Left ventricle myocardium inferior (tissue), 1 donor: Measurements from ENCODE around the gene RIBC1. TPM values are rescaled to one million over a fixed set of nuclear protein-coding genes. Genes with fewer than 3 reads are reported as not detected.
"Not testable (repeated sequence)": the region's sequence is repeated elsewhere in the genome, so short reads cannot be mapped to it uniquely, and the experiment has no call there.

Experiments used
- DNase-seq: peaks from one replicate; pipeline ENCODE4 v3.0.0-alpha.2; 2020
- H3K27ac ChIP-seq: fragments of 200-600 bp; replicated peaks from 2 replicates; pipeline ENCODE4 v1.8.0; 2021
- H3K27me3 ChIP-seq: fragments of 200-600 bp; 2 replicates; pipeline ENCODE4 v1.8.0; 2021; ENCODE audit warnings: low read depth
- H3K36me3 ChIP-seq: fragments of 200-600 bp; 2 replicates; pipeline ENCODE4 v1.8.0; 2021
- H3K4me1 ChIP-seq: fragments of 200-600 bp; 2 replicates; pipeline ENCODE4 v1.8.0; 2021
- H3K4me3 ChIP-seq: fragments of 200-600 bp; 2 replicates; pipeline ENCODE4 v1.8.0; 2021; ENCODE audit warnings: mild to moderate bottlenecking, moderate library complexity
- H3K9me3 ChIP-seq: fragments of 200-600 bp; replicated peaks from 2 replicates; pipeline ENCODE4 v1.8.0; 2021
- CTCF ChIP-seq: fragments of 200-600 bp; IDR thresholded peaks from 2 replicates; pipeline ENCODE4 v1.8.0; 2021; ENCODE audit warnings: antibody characterized with exemption, mild to moderate bottlenecking, borderline replicate concordance
- intact Hi-C: fragments of 100-400 bp; cut with micrococcal nuclease; formaldehyde crosslinking; loops from one replicate; pipeline ENCODE4 v1.11.0; 2022
- total RNA-seq: library from RNA; stranded (reverse); fragmentation: NEBNext Ultra II Directional; extraction: Animal tissue kit (Norgen Biotek cat#: 25700); gene quantifications from one replicate; pipeline ENCODE4 v1.2.1, GENCODE V29; 2021
- donor health status: DM: no; HTN: yes; CAD: no; lungs with severe emphysema.

The RIBC1 gene
- total RNA-seq, 1 donor from 2014 or later: 0.49 TPM

- H3K36me3 ChIP-seq: peaks cover 44% of the 10 kb centered on the region
- intact Hi-C loops: no loop called here
- H3K4me1 ChIP-seq: no peaks in the 10 kb centered on the region
- no peak overlapping the region for H3K27ac ChIP-seq
- H3K27me3 ChIP-seq: no peaks in the 10 kb centered on the region
- no peak overlapping the region for H3K4me3 ChIP-seq
- H3K9me3 ChIP-seq: no peaks in the 10 kb centered on the region
- no peak for DNase-seq
- no peak for TF ChIP-seq CTCF
Observed at GRCh38 chrX:53398216-53398615, 24.5 kb upstream of the RIBC1 start.

- H3K4me1 ChIP-seq: no peaks in the 10 kb centered on the region
- H3K27ac ChIP-seq: no peak overlapping the region
- no peak for TF ChIP-seq CTCF
- intact Hi-C loops: no loop called here
- peaks cover 72% of the 10 kb centered on the region for H3K36me3 ChIP-seq
- no peaks in the 10 kb centered on the region for H3K9me3 ChIP-seq
- no peak overlapping the region for H3K4me3 ChIP-seq
- no peak for DNase-seq
- no peaks in the 10 kb centered on the region for H3K27me3 ChIP-seq
Observed at GRCh38 chrX:53403535-53403934, 19.1 kb upstream of the RIBC1 start.

- intact Hi-C loops: no loop called here
- H3K4me3 ChIP-seq: no peak overlapping the region
- no peaks in the 10 kb centered on the region for H3K27me3 ChIP-seq
- no peaks in the 10 kb centered on the region for H3K4me1 ChIP-seq
- TF ChIP-seq CTCF: no peak
- H3K9me3 ChIP-seq: no peaks in the 10 kb centered on the region
- H3K27ac ChIP-seq: no peak overlapping the region
- no peak for DNase-seq
- peaks cover 65% of the 10 kb centered on the region for H3K36me3 ChIP-seq
Observed at GRCh38 chrX:53412446-53412845, 10.2 kb upstream of the RIBC1 start.

GRCh38 chrX:53420351-53420750 lies 2.3 kb upstream of the RIBC1 start:
- H3K27me3 ChIP-seq, intact Hi-C loops, H3K27ac ChIP-seq, H3K4me3 ChIP-seq, H3K9me3 ChIP-seq, DNase-seq, H3K36me3 ChIP-seq: not testable (repeated sequence)
- peaks cover 24% of the 10 kb centered on the region for H3K4me1 ChIP-seq

GRCh38 chrX:53421125-53421524 lies 1.5 kb upstream of the RIBC1 start:
- Histone ChIP-seq H3K27me3 (no peaks in the 10 kb centered on the region), H3K9me3 (no peaks in the 10 kb centered on the region), H3K36me3 (no peaks in the 10 kb centered on the region), H3K4me3 (peak overlapping the region; percentile 76), H3K27ac (no peak overlapping the region), H3K4me1 (peaks cover 24% of the 10 kb centered on the region)
- DNase-seq: no peak
- intact Hi-C loops: no loop called here
- no peak for TF ChIP-seq CTCF

GRCh38 chrX:53421772-53422085 lies 944 bp upstream of the RIBC1 start:
- intact Hi-C loops: no loop called here
- TF ChIP-seq CTCF: no peak
- DNase-seq: no peak

More at GRCh38 chrX:53421772-53422085, 944 bp upstream of the RIBC1 start:
- Histone ChIP-seq H3K27ac (peak overlapping the region; percentile 93), H3K36me3 (no peaks in the 10 kb centered on the region), H3K27me3 (no peaks in the 10 kb centered on the region), H3K4me1 (peaks cover 24% of the 10 kb centered on the region), H3K9me3 (no peaks in the 10 kb centered on the region), H3K4me3 (peak overlapping the region; percentile 76)
